Naive thymus-derived CD4-positive, alpha-beta T cell (primary cell): Measurements from ENCODE around the gene ACSF3. TPM values are rescaled to one million over a fixed set of nuclear protein-coding genes. Genes with fewer than 3 reads are reported as not detected.

Experiments
- ATAC-seq: fragments of 150-1000 bp; cut with Tn5 transposase; 2 replicates; pipeline ENCODE4 v1.10.0; 2021; ENCODE audit warnings: mild to moderate bottlenecking, moderate library complexity
- CTCF ChIA-PET: fragments of 350-600 bp; sonication (Branson Sonifier 250); formaldehyde crosslinking; loops from one replicate; lab custom pipeline; 2021; ENCODE audit warnings: antibody characterized with exemption; lab: Charles Lee
- POLR2A ChIA-PET: fragments of 350-600 bp; sonication (Branson Sonifier 250); formaldehyde crosslinking; loops from one replicate; lab custom pipeline; 2021; ENCODE audit warnings: antibody characterized with exemption, inconsistent platforms; lab: Charles Lee
- DNase-seq, 9 donors: peaks; one replicate each; pipeline versions ENCODE4 v3.0.0 to v3.0.0-alpha.2; 2020 to 2022; ENCODE audit warnings: mixed read lengths in 1 of 9
- H3K27ac ChIP-seq: one replicate; pipeline ENCODE4 v1.7.0; 2013; ENCODE audit warnings: mild to moderate bottlenecking, low read depth, low read length, moderate library complexity
- H3K27me3 ChIP-seq, 2 donors: one replicate each; pipeline ENCODE4 v1.7.0; 2013; ENCODE audit warnings: low read length in 2 of 2, mild to moderate bottlenecking in 2 of 2, moderate library complexity in 2 of 2; ENCODE audit not compliant: control insufficient read depth in 2 of 2, insufficient read depth in 2 of 2
- H3K36me3 ChIP-seq, 3 experiments: 1 replicate in 2 of 3; 2 replicates in 1 of 3; pipeline ENCODE4 v1.7.0; 2013; ENCODE audit warnings: low read length in 3 of 3, mild to moderate bottlenecking in 3 of 3, moderate library complexity in 1 of 3; ENCODE audit not compliant: insufficient read depth in 3 of 3, control insufficient read depth in 2 of 3
- H3K4me1 ChIP-seq, 2 donors: one replicate each; pipeline ENCODE4 v1.7.0; 2013; ENCODE audit warnings: low read length in 2 of 2, mild to moderate bottlenecking in 2 of 2, moderate library complexity in 1 of 2; ENCODE audit not compliant: control insufficient read depth in 2 of 2, insufficient read depth in 2 of 2
- H3K4me3 ChIP-seq: 2 replicates; pipeline ENCODE4 v1.7.0; 2013; ENCODE audit warnings: mild to moderate bottlenecking, low read length
- H3K9me3 ChIP-seq, 3 experiments: 1 replicate in 2 of 3; 2 replicates in 1 of 3; pipeline ENCODE4 v1.7.0; 2013; ENCODE audit warnings: low read length in 3 of 3; ENCODE audit not compliant: control insufficient read depth in 2 of 3
- H3K27ac Mint-ChIP-seq, 9 donors: one replicate each; pipeline ENCODE4 v1.8.0; 2020 to 2022; ENCODE audit warnings: mixed read lengths in 9 of 9, mild to moderate bottlenecking in 8 of 9, moderate library complexity in 5 of 9, inconsistent platforms in 2 of 9
- H3K27me3 Mint-ChIP-seq, 5 donors: one replicate each; pipeline ENCODE4 v1.8.0; 2021 to 2022; ENCODE audit warnings: mixed read lengths in 5 of 5, mild to moderate bottlenecking in 1 of 5
- H3K36me3 Mint-ChIP-seq, 5 donors: one replicate each; pipeline ENCODE4 v1.8.0; 2020 to 2022; ENCODE audit warnings: mixed read lengths in 5 of 5, mild to moderate bottlenecking in 3 of 5, inconsistent platforms in 1 of 5
- H3K4me1 Mint-ChIP-seq, 7 donors: one replicate each; pipeline ENCODE4 v1.8.0; 2020 to 2022; ENCODE audit warnings: mixed read lengths in 7 of 7, mild to moderate bottlenecking in 3 of 7, inconsistent platforms in 1 of 7
- H3K4me3 Mint-ChIP-seq, 10 donors: one replicate each; pipeline ENCODE4 v1.8.0; 2020 to 2022; ENCODE audit warnings: mild to moderate bottlenecking in 10 of 10, mixed read lengths in 10 of 10, moderate library complexity in 6 of 10, inconsistent platforms in 2 of 10
- H3K9me3 Mint-ChIP-seq, 11 donors: one replicate each; pipeline ENCODE4 v1.8.0; 2020 to 2022; ENCODE audit warnings: mixed read lengths in 11 of 11, mild to moderate bottlenecking in 4 of 11, inconsistent platforms in 1 of 11, moderate library complexity in 1 of 11
- intact Hi-C, 2 donors: fragments of 100-400 bp; cut with micrococcal nuclease; formaldehyde crosslinking; loops; one replicate each; pipeline ENCODE4 v1.15.1; 2023
- polyA plus RNA-seq, 2 donors: library from polyadenylated mRNA; unstranded; fragments of 300-500 nt; fragmentation: Illumina TruSeq; gene quantifications; one replicate each; pipeline ENCODE4 v1.2.3, GENCODE V29; 2021
- total RNA-seq, 6 experiments: library from RNA in 5 of 6; stranded (reverse) in 5 of 6; gene quantifications; 1 replicate in 5 of 6; 2 replicates in 1 of 6; pipeline ENCODE4 v1.2.3 and lab custom pipeline; 2021 to 2026

ACSF3 gene
- total RNA-seq = 10 to 100 TPM; 61.9 to 84.1 (median 74.3) TPM
- polyA plus RNA-seq = 10 to 100 TPM; 26.2 to 45.7 TPM
- total RNA-seq (lab: John Stamatoyannopoulos, UW) = 115 reads per million, percentile 87 among the genes with 10 or more reads in this experiment

DNA sequence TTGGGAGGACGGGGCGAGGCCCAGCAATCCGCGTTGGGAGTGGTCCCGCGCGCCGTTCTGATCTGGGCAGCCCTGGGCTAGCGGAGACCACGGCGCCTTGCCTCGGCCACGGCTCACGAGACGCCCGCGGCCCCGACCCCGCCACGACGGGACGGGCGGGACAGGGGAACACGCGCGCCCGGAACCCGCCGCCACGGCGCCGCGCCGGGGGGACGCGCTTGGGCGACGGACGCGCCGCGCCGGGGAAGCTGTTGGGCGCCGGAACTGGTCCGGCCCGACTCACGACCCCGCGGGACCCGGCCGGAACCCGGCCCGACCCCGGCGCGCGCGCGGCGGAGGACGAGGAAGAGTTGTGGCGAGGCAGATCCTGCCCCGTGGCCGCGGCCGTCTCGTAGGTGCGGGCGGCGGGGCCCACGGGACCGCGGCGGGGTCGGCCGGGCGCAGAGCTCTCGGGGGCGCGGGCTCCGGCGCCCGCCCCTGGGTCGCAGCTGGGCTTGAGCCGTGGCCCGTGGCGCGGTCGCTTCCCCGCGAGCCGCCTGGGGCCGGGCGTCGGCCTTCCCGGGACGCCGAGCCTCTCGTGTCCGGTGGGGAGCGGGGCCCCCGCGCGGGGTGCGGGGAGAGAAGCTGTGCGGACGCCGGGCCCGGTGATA lies at the start of gene ACSF3:
Gene ACSF3 (plus strand): TSS at position 251 of the 650 bp plus-strand sequence. CDS start 6,830 bp downstream, outside the sequence.
- DNase-seq (peak; percentile 33 to 83 (median 60)), ATAC-seq (peak; percentile 64)
- POLR2A ChIA-PET = interaction anchor here (0.6 to 3.8 kb wide), 10 partner anchors 9 to 124 kb away, joined by 3 to 35 read pairs (median 4); partner anchors contain the start of gene ZNF778
- Histone ChIP-seq H3K27ac (peak within 1 kb of the TSS; percentile 73), H3K27me3 (no peaks in the 10 kb centered on the region), H3K9me3 (no peaks in the 10 kb centered on the region), H3K4me1 (peaks cover 42 to 46% of the 10 kb centered on the region in 2 donors), H3K36me3 (peaks cover 0 to 3% (median 0%) of the 10 kb centered on the region in 3 experiments), H3K4me3 (peak within 1 kb of the TSS; percentile 73)
- Mint-ChIP-seq H3K4me3 (peak within 1 kb of the TSS; percentile 87 to 99 (median 96)), H3K36me3 (peaks cover 0 to 8% (median 0%) of the 10 kb centered on the region in 5 donors), H3K27me3 (peaks cover 0 to 13% (median 3%) of the 10 kb centered on the region in 5 donors), H3K27ac (peak within 1 kb of the TSS; percentile 90 to 100 (median 97)), H3K4me1 (peaks cover 37 to 51% (median 47%) of the 10 kb centered on the region in 7 donors), H3K9me3 (no peaks in the 10 kb centered on the region)
- CTCF ChIA-PET = interaction anchor here (0.8 to 1.5 kb wide), 2 partner anchors 22 to 356 kb away, joined by 3 read pairs; no protein-coding TSS in a partner anchor
- intact Hi-C loops = loop anchor here in 1 of 2 donors (1.0 kb wide), 1 partner anchor 22 kb away; no protein-coding TSS in a partner anchor

GRCh38 chr16:89044418-89045180 lies 49.1 kb upstream of the ACSF3 start:
- CTCF ChIA-PET = no interaction called here
- intact Hi-C loops = no loop called here
- DNase-seq = no peak

DNA sequence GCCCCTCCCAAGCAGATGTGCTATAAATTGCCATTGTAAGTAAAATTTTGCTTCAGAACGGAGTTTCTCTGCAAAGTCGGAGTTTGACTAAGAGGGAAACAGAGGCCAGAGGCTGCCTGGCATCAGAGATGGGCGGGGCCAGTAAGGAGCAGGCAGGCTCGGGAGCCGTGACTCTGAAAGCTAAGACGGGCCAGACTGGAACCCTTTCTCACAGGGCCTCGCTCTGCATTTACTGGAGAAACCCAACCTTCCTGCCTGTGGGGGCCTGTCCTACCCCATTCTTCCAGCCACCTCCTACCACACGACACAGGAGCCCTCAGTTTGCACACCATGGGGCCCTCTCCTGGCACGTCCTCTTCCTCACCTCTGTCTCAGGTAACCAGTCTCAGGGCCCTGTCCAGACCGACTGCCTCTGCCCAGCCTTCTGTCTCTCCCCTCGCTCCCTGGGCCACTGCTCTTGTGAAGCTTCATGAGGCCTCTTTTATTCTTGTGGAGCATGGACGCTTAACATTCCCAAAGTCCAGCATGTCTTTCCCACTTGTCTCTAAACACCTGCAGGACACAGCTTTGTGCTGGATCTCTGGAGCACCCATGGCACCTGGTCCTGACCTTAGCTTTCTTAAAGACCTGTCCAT lies 48.4 kb upstream of the ACSF3 start:
- H3K27me3 ChIP-seq = no peaks in the 10 kb centered on the region
- intact Hi-C loops = no loop called here
- ChIA-PET POLR2A (no interaction called here), CTCF (interaction anchor here (0.5 kb wide), 1 partner anchor 973 kb away, joined by 3 read pairs; no protein-coding TSS in a partner anchor)
- Mint-ChIP-seq H3K9me3 (peaks cover 0 to 5% (median 0%) of the 10 kb centered on the region in 11 donors), H3K27me3 (no peaks in the 10 kb centered on the region), H3K4me3 (no peak overlapping the region), H3K4me1 (peaks cover 0 to 7% (median 4%) of the 10 kb centered on the region in 7 donors), H3K36me3 (no peaks in the 10 kb centered on the region), H3K27ac (peak overlapping the region in 1 of 9 donors; percentile 11)
- DNase-seq (no peak), ATAC-seq (no peak)
- no peaks in the 10 kb centered on the region for H3K36me3 ChIP-seq
- H3K4me1 ChIP-seq = no peaks in the 10 kb centered on the region
- H3K27ac ChIP-seq = no peak overlapping the region
- no peaks in the 10 kb centered on the region for H3K9me3 ChIP-seq
- H3K4me3 ChIP-seq = no peak overlapping the region

More at GRCh38 chr16:89044418-89045180, 49.1 kb upstream of the ACSF3 start:
- Mint-ChIP-seq H3K36me3 (no peaks in the 10 kb centered on the region), H3K27me3 (no peaks in the 10 kb centered on the region), H3K27ac (no peak overlapping the region), H3K9me3 (peaks cover 0 to 5% (median 0%) of the 10 kb centered on the region in 11 donors), H3K4me1 (peaks cover 0 to 7% (median under 1%) of the 10 kb centered on the region in 7 donors), H3K4me3 (no peak overlapping the region)
- Histone ChIP-seq H3K4me3 (no peak overlapping the region), H3K27ac (no peak overlapping the region), H3K27me3 (no peaks in the 10 kb centered on the region), H3K36me3 (no peaks in the 10 kb centered on the region), H3K9me3 (no peaks in the 10 kb centered on the region), H3K4me1 (no peaks in the 10 kb centered on the region)
- ATAC-seq = no peak
- POLR2A ChIA-PET = no interaction called here

- CTCF ChIA-PET = interaction anchor here (0.5 kb wide), 1 partner anchor 972 kb away, joined by 3 read pairs; no protein-coding TSS in a partner anchor
- Histone ChIP-seq H3K27ac (no peak overlapping the region), H3K9me3 (no peaks in the 10 kb centered on the region), H3K4me1 (no peaks in the 10 kb centered on the region), H3K27me3 (no peaks in the 10 kb centered on the region), H3K36me3 (no peaks in the 10 kb centered on the region), H3K4me3 (no peak overlapping the region)
- H3K27me3 Mint-ChIP-seq = no peaks in the 10 kb centered on the region
- no peak overlapping the region for H3K4me3 Mint-ChIP-seq
- DNase-seq (no peak), ATAC-seq (no peak)
- peak overlapping the region in 1 of 9 donors; percentile 11 for H3K27ac Mint-ChIP-seq
- H3K4me1 Mint-ChIP-seq = peaks cover 0 to 7% (median 4%) of the 10 kb centered on the region in 7 donors
- intact Hi-C loops = no loop called here
- H3K36me3 Mint-ChIP-seq = no peaks in the 10 kb centered on the region
- POLR2A ChIA-PET = no interaction called here
- H3K9me3 Mint-ChIP-seq = peaks cover 0 to 5% (median 0%) of the 10 kb centered on the region in 11 donors
Observed at GRCh38 chr16:89045881-89046280, 47.8 kb upstream of the ACSF3 start.

GRCh38 chr16:89046491-89046890 lies 47.2 kb upstream of the ACSF3 start:
- ATAC-seq = no peak
- H3K27ac Mint-ChIP-seq = no peak overlapping the region

More at GRCh38 chr16:89046491-89046890, 47.2 kb upstream of the ACSF3 start:
- DNase-seq = no peak
- intact Hi-C loops = no loop called here
- Mint-ChIP-seq H3K36me3 (no peaks in the 10 kb centered on the region), H3K4me3 (no peak overlapping the region), H3K4me1 (peaks cover 0 to 7% (median 4%) of the 10 kb centered on the region in 7 donors), H3K9me3 (peaks cover 0 to 5% (median 0%) of the 10 kb centered on the region in 11 donors), H3K27me3 (no peaks in the 10 kb centered on the region)
- ChIA-PET POLR2A (no interaction called here), CTCF (interaction anchor here (0.6 kb wide), 1 partner anchor 117 kb away, joined by 4 read pairs; no protein-coding TSS in a partner anchor)
- Histone ChIP-seq H3K27ac (no peak overlapping the region), H3K27me3 (no peaks in the 10 kb centered on the region), H3K4me1 (no peaks in the 10 kb centered on the region), H3K4me3 (no peak overlapping the region), H3K36me3 (no peaks in the 10 kb centered on the region), H3K9me3 (no peaks in the 10 kb centered on the region)
